ENCODE results near the gene MAGED2.
"Not testable (repeated sequence)": the region's sequence is repeated elsewhere in the genome, so short reads cannot be mapped to it uniquely, and the experiment has no call there.

MAGED2 gene

GRCh38 chrX:54785901-54786300, 21.6 kb upstream of the MAGED2 start:
- H3K27me3 ChIP-seq: no peaks in the 10 kb centered on the region
- no peak for TF ChIP-seq CTCF (IDR thresholded peaks at IDR 0.05)

GRCh38 chrX:54786967-54787366, 20.6 kb upstream of the MAGED2 start:
- no peak overlapping the region for H3K27ac ChIP-seq
- no peak for TF ChIP-seq CTCF (IDR thresholded peaks at IDR 0.05)
- no peak overlapping the region for H3K4me3 ChIP-seq (ENCODE audit: low read depth in 1 of 2, low read length in 1 of 2)

More at GRCh38 chrX:54785901-54786300, 21.6 kb upstream of the MAGED2 start:
- H3K36me3 ChIP-seq: no peaks in the 10 kb centered on the region
- H3K4me3 ChIP-seq (ENCODE audit: low read depth in 1 of 2, low read length in 1 of 2): no peak overlapping the region
- H3K4me1 ChIP-seq (ENCODE audit: control insufficient read depth in 1 of 2, insufficient read depth in 1 of 2, low read depth in 1 of 2, low read length in 1 of 2): no peaks in the 10 kb centered on the region
- no peak overlapping the region for H3K27ac ChIP-seq
- H3K9me3 ChIP-seq: no peaks in the 10 kb centered on the region

GRCh38 chrX:54788446-54788845, 19.1 kb upstream of the MAGED2 start:
- Histone ChIP-seq H3K4me3 (ENCODE audit: low read depth in 1 of 2, low read length in 1 of 2) (no peak overlapping the region), H3K4me1 (ENCODE audit: control insufficient read depth in 1 of 2, insufficient read depth in 1 of 2, low read depth in 1 of 2, low read length in 1 of 2) (no peaks in the 10 kb centered on the region), H3K27ac (no peak overlapping the region), H3K36me3 (no peaks in the 10 kb centered on the region), H3K9me3 (no peaks in the 10 kb centered on the region), H3K27me3 (no peaks in the 10 kb centered on the region)
- TF ChIP-seq CTCF (IDR thresholded peaks at IDR 0.05): no peak

More at GRCh38 chrX:54786967-54787366, 20.6 kb upstream of the MAGED2 start:
- H3K36me3 ChIP-seq: no peaks in the 10 kb centered on the region
- H3K27me3 ChIP-seq: no peaks in the 10 kb centered on the region
- no peaks in the 10 kb centered on the region for H3K9me3 ChIP-seq
- H3K4me1 ChIP-seq (ENCODE audit: control insufficient read depth in 1 of 2, insufficient read depth in 1 of 2, low read depth in 1 of 2, low read length in 1 of 2): no peaks in the 10 kb centered on the region

- not testable (repeated sequence) for H3K27ac ChIP-seq; H3K4me3 ChIP-seq (ENCODE audit: low read depth in 1 of 2, low read length in 1 of 2); H3K9me3 ChIP-seq; H3K36me3 ChIP-seq; H3K27me3 ChIP-seq; H3K4me1 ChIP-seq (ENCODE audit: control insufficient read depth in 1 of 2, insufficient read depth in 1 of 2, low read depth in 1 of 2, low read length in 1 of 2)
These were observed 18.1 kb upstream of the MAGED2 start for GRCh38 chrX:54789405-54789804.

- Histone ChIP-seq H3K4me1 (ENCODE audit: control insufficient read depth in 1 of 2, insufficient read depth in 1 of 2, low read depth in 1 of 2, low read length in 1 of 2) (no peaks in the 10 kb centered on the region), H3K36me3 (no peaks in the 10 kb centered on the region), H3K9me3 (no peaks in the 10 kb centered on the region), H3K27me3 (no peaks in the 10 kb centered on the region), H3K27ac (no peak overlapping the region), H3K4me3 (ENCODE audit: low read depth in 1 of 2, low read length in 1 of 2) (no peak overlapping the region)
- TF ChIP-seq CTCF (IDR thresholded peaks at IDR 0.05): no peak
These were observed 13.5 kb upstream of the MAGED2 start for GRCh38 chrX:54794028-54794427.

GRCh38 chrX:54794795-54795194, 12.8 kb upstream of the MAGED2 start:
- Histone ChIP-seq H3K27ac (no peak overlapping the region), H3K36me3 (no peaks in the 10 kb centered on the region), H3K4me3 (ENCODE audit: low read depth in 1 of 2, low read length in 1 of 2) (no peak overlapping the region), H3K4me1 (ENCODE audit: control insufficient read depth in 1 of 2, insufficient read depth in 1 of 2, low read depth in 1 of 2, low read length in 1 of 2) (no peaks in the 10 kb centered on the region), H3K9me3 (no peaks in the 10 kb centered on the region), H3K27me3 (no peaks in the 10 kb centered on the region)
- TF ChIP-seq CTCF (IDR thresholded peaks at IDR 0.05): no peak

All from neutrophil (primary cell).